C4-2B (cell line): ENCODE data around the gene CABLES2.

Source experiments
- ZFX ChIP-seq: fragments of 450-650 bp; IDR thresholded peaks from 2 replicates; pipeline ENCODE4 v1.6.1; 2017
- TF ChIP-seq, protein P1 (sequence below): fragments of 450-650 bp; conservative IDR thresholded peaks from 2 replicates; pipeline ENCODE4 v1.5.1; 2017; ENCODE audit warnings: mild to moderate bottlenecking

DNA sequence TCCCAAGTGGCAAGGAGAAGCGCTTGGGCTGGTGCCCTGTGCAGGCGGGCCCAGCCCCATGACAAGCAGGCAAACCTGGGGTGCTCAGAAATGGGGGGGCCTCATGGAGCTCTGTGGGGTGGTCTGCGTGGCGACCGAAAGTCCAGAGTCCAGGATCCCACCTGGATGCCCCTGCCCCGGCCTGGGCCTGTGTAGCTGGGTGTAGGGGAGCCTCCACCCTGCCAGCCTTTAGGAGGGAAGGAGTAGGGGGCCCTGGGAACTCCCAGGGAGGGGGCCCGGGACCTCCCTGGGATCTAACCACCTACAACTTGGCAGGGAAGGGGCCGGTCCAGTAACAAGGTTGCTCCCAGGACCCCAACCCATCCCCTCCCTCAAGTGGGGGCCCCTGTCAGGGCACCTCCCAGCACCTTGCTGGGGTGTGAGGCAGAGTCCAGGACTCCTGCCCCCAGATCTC, 35.5 kb downstream of the CABLES2 start:
- TF ChIP-seq, protein P1, sequence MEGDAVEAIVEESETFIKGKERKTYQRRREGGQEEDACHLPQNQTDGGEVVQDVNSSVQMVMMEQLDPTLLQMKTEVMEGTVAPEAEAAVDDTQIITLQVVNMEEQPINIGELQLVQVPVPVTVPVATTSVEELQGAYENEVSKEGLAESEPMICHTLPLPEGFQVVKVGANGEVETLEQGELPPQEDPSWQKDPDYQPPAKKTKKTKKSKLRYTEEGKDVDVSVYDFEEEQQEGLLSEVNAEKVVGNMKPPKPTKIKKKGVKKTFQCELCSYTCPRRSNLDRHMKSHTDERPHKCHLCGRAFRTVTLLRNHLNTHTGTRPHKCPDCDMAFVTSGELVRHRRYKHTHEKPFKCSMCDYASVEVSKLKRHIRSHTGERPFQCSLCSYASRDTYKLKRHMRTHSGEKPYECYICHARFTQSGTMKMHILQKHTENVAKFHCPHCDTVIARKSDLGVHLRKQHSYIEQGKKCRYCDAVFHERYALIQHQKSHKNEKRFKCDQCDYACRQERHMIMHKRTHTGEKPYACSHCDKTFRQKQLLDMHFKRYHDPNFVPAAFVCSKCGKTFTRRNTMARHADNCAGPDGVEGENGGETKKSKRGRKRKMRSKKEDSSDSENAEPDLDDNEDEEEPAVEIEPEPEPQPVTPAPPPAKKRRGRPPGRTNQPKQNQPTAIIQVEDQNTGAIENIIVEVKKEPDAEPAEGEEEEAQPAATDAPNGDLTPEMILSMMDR: no peak
- TF ChIP-seq ZFX: no peak
